Stimulated activated CD4-positive, alpha-beta T cell treated with anti-CD3 and anti-CD28 coated beads, Interleukin-2, amount 100 ng/mL, for 48 hours (primary cell): ENCODE data around the gene AGER.
"Not testable (repeated sequence)": the region's sequence is repeated elsewhere in the genome, so short reads cannot be mapped to it uniquely, and the experiment has no call there.

Source experiments
- DNase-seq, 2 donors: peaks; one replicate each; pipeline ENCODE4 v3.0.0-alpha.2; 2020

AGER gene

DNA sequence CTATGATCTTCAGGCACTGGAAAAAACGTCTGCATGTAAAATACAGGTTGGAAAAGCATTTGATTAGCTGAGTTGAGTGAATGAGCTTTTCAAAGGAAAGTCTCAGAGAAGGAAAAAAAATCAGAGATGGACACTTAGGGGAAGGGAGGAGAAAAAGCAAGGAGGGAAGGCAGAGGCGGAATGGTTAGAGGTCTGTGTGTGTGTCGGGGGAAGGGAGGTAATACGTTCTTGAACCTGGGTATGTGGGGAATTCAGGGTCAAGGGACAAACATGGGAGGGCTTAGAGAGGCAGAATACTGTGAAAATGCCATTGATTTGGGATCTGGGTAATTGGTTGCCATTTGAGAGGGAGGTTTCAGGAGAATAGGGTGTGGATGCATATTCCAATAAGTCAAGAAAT is 37.4 kb downstream of the AGER start:
- no peak for DNase-seq

DNA sequence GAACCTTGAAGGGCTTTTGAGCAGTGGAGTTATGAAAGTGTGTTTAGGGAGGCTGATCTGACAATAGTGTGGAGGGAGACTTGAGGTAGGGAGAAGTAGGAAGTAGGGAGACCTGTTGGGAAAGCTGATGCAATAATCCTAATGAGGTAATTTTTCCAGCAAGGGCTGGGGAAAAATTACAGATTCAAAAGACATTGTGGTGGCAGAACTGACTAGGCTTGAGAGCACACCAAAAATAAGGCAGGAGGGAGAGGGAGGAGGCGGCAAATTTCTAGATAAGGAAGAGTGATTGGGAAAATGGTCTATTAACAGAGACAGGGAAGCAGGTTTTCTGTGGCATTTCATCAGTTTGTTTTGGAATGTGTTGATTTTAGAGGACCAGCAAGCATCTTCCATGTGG is 37.8 kb downstream of the AGER start:
- DNase-seq = no peak

DNA sequence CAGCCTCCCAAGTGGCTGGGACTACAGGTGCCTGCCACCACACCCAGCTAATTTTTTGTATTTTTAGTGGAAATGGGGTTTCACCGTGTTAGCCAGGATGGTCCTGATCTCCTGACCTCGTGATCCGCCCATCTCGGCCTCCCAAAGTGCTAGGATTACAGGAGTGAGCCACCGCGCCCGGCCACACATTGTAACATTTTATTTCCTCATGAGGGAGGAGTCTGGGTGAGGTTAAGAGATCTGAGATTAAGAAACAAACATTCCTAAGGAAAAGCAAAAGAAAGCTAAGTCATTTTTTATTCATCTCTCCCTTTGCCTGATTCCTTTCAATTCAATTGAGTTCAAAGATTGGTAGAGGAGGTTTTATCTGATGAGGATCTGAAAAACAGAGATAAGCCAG is 39.8 kb downstream of the AGER start:
- not testable (repeated sequence) for DNase-seq

DNA sequence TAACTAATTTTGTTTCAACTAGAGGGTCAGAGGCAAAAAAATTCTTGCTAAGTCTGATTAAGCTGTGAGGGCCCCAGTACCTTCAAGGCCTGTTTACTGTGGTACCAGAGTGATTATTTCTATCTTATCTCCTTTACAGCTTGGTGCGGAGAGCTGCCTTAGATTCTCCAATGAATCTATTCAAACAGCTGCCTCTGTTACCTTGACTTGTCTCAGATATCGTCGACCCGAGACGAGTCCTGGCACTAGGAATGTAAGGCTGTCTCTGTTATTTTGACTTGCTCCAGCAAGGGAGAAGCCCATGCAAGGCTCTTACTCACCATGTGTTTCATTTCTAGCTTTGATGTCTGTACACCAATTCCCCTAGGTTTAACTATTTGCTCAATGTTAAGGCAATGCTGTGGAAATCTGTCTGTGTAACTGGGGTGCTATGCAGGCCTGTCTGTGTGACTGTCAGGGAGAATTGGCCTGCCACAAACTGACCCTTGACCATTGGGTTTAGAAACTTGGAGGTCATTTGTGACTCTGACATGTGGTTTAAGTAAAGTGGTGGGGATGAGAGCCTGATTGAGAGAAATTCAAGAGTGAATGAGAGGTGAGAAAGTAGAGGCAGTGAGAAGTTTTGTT is 43.5 kb downstream of the AGER start:
- DNase-seq = no peak

GRCh38 chr6:32139590-32139989 is 44.5 kb downstream of the AGER start:
- DNase-seq = no peak

DNA sequence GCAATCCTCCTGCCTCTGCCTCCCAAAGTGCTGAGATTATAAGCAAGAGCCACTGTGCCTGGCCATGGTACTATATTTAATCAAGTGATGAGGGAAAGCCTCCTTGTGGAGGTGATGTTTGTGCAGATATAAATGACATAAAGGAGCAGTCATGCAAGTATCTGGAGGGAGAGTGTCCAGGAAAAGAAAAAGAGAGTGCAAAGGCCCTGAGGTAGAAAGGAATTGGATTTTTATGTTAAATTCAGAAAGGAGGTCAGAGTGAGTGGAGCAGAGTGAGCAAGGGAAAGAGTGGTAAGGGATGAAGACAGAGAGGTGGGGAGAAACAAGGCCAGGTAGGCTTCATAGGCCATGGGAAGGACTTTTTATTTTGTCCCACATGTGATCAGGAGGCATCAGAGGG is 46.6 kb downstream of the AGER start:
- DNase-seq = no peak

DNA sequence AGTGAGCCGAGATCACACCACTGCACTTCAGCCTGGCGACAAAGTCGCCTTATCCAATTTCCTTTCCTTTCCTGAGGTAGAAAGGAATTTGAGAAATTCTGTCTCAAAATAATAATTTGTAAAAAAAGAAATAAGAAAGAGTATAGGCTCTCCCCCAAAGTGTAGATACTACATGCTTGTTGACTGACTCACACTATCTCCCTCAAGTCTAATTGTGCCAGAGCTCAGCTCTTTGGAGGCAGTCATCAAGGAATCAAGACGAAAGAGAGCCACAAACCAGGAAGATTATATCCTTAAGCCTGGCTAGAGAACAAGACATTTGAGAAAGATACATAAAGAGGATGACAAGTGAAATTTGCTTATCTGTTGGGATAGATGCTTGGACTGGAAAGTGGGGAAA is 50.3 kb downstream of the AGER start:
- DNase-seq = no peak

DNA sequence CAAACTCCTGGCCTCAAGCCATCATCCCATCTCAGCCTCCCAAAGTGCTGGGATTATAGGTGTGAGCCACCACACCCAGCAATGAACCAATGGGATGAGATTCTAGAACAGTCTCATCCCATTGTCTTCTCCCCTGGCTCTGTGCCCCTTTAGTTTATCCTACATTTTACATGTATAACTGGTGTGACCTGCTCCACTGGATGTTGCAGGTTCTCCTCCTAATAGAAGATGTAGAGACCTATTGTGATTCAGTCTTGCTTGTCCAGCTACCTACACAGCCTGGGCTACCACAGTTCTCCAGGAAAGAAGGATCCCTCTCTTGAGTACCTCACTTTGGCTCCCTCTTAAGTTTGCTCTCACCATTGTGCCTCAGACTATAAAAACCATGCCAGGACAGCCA is 51.9 kb downstream of the AGER start:
- no peak for DNase-seq

- no peak for DNase-seq
Observed at GRCh38 chr6:32131439-32131948, 52.6 kb downstream of the AGER start.
